AG10803 (cell line): ENCODE results near the gene RPIA.
"Not testable (repeated sequence)": the region's sequence is repeated elsewhere in the genome, so short reads cannot be mapped to it uniquely, and the experiment has no call there.

Source experiments
- DNase-seq: peaks from one replicate; pipeline ENCODE4 v3.0.0; 2010; ENCODE audit warnings: low read depth
- H3K4me3 ChIP-seq: 2 replicates; pipeline ENCODE4 v1.5.1; 2011; ENCODE audit warnings: mild to moderate bottlenecking, low read length, control low read depth
- CTCF ChIP-seq: conservative IDR thresholded peaks from 2 replicates; pipeline ENCODE4 v1.5.1; 2011; ENCODE audit warnings: mild to moderate bottlenecking, low read length, control low read depth, inconsistent platforms

Gene RPIA

GRCh38 chr2:88691339-88692183 lies at the start of gene RPIA:
TSS of gene RPIA (plus strand) at chr2:88691673. CDS start at chr2:88691699, 26 bp downstream.
- peak; percentile 98 for DNase-seq
- peak within 1 kb of the TSS; percentile 98 for H3K4me3 ChIP-seq
- TF ChIP-seq CTCF, result peak; percentile 50

- TF ChIP-seq CTCF, result no peak
- no peak for DNase-seq
Observed at GRCh38 chr2:88642278-88642677, 49.2 kb upstream of the RPIA start.

GRCh38 chr2:88645291-88645882 lies 46.1 kb upstream of the RPIA start:
- H3K4me3 ChIP-seq, DNase-seq: not testable (repeated sequence)

More at GRCh38 chr2:88642278-88642677, 49.2 kb upstream of the RPIA start:
- no peak overlapping the region for H3K4me3 ChIP-seq

GRCh38 chr2:88651646-88652045 lies 39.8 kb upstream of the RPIA start:
- no peak for TF ChIP-seq CTCF
- DNase-seq, result no peak
- H3K4me3 ChIP-seq, result no peak overlapping the region

GRCh38 chr2:88654714-88655113 lies 36.8 kb upstream of the RPIA start:
- TF ChIP-seq CTCF, result no peak
- DNase-seq, result peak; percentile 22
- no peak overlapping the region for H3K4me3 ChIP-seq

- no peak overlapping the region for H3K4me3 ChIP-seq
- DNase-seq, result peak; percentile 11
- no peak for TF ChIP-seq CTCF
Observed at GRCh38 chr2:88656690-88657089, 34.8 kb upstream of the RPIA start.

GRCh38 chr2:88657131-88657530 lies 34.3 kb upstream of the RPIA start:
- TF ChIP-seq CTCF, result no peak
- no peak overlapping the region for H3K4me3 ChIP-seq
- DNase-seq, result no peak
